Stomach (tissue), 4 donors: ENCODE measurements around the gene ZNF638.

Experiments
- EP300 ChIP-seq: sonication (generic); formaldehyde crosslinking; IDR thresholded peaks from one replicate; pipeline ENCODE4 v1.6.1; 2017; ENCODE audit warnings: antibody characterized with exemption
- TF ChIP-seq, protein P1 (sequence below), 7 experiments: fragments of 450-650 bp in 4 of 7; fragments of 200-600 bp in 3 of 7; sonication (generic) in 3 of 7; IDR thresholded peaks; one replicate each; pipeline ENCODE4 v1.5.1; 2016 to 2019; ENCODE audit warnings: antibody characterized with exemption in 7 of 7, control low read depth in 2 of 7, mild to moderate bottlenecking in 1 of 7

DNA sequence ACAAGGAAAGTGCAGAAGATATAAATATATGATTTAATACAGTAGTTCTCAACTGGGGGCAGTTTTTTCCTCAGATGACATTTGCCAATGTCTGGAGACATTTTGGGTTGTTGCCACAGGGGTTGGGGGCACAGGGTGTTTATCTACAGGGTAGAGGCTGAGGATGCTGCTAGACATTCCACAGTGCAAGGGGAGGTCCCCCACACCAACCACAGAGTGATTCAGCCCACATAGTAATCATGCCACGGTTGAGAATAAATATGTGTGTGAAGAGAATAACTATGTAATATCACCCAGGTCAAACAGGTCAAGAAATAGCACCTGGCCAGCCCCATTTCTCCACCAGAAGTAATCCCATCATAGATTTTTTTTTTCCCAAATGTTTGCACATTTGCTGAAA is 139.7 kb downstream of the ZNF638 start:
- TF ChIP-seq, protein P1, sequence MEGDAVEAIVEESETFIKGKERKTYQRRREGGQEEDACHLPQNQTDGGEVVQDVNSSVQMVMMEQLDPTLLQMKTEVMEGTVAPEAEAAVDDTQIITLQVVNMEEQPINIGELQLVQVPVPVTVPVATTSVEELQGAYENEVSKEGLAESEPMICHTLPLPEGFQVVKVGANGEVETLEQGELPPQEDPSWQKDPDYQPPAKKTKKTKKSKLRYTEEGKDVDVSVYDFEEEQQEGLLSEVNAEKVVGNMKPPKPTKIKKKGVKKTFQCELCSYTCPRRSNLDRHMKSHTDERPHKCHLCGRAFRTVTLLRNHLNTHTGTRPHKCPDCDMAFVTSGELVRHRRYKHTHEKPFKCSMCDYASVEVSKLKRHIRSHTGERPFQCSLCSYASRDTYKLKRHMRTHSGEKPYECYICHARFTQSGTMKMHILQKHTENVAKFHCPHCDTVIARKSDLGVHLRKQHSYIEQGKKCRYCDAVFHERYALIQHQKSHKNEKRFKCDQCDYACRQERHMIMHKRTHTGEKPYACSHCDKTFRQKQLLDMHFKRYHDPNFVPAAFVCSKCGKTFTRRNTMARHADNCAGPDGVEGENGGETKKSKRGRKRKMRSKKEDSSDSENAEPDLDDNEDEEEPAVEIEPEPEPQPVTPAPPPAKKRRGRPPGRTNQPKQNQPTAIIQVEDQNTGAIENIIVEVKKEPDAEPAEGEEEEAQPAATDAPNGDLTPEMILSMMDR (IDR thresholded peaks at IDR 0.05), result no peak
- TF ChIP-seq EP300, result no peak
